Right atrium auricular region (tissue), 2 donors: Measurements from ENCODE around the gene SCAF4. TPM values are rescaled to one million over a fixed set of nuclear protein-coding genes. Genes with fewer than 3 reads are reported as not detected.

Source experiments
- DNase-seq: peaks from one replicate; pipeline ENCODE4 v3.0.0-alpha.2; 2019; ENCODE audit warnings: low spot score
- H3K27ac ChIP-seq, 2 donors: fragments of 200-600 bp; sonication (generic); 1 replicate in 1 of 2; 2 replicates in 1 of 2; pipeline ENCODE4 v1.5.1; 2016 to 2019
- H3K27me3 ChIP-seq, 2 donors: fragments of 200-600 bp; sonication (generic); one replicate each; pipeline versions ENCODE4 v1.5.1 to v1.6.0; 2017 to 2019
- H3K36me3 ChIP-seq: fragments of 200-600 bp; sonication (generic); one replicate; pipeline ENCODE4 v1.5.1; 2016
- H3K4me1 ChIP-seq, 2 donors: fragments of 200-600 bp; sonication (generic); one replicate each; pipeline versions ENCODE4 v1.5.1 to v1.6.0; 2017 to 2019
- H3K4me3 ChIP-seq, 2 donors: fragments of 200-600 bp; sonication (generic); 1 replicate in 1 of 2; 2 replicates in 1 of 2; pipeline ENCODE4 v1.5.1; 2017 to 2019; ENCODE audit warnings: mild to moderate bottlenecking in 1 of 2, moderate library complexity in 1 of 2
- H3K9me3 ChIP-seq, 2 donors: fragments of 200-600 bp; sonication (generic); one replicate each; pipeline ENCODE4 v1.5.1; 2019
- CTCF ChIP-seq, 2 donors: fragments of 200-600 bp; sonication (generic); IDR thresholded peaks; one replicate each; pipeline ENCODE4 v1.5.1; 2019; ENCODE audit warnings: antibody characterized with exemption in 2 of 2
- total RNA-seq, 2 donors: library from RNA; depleted of rRNA; stranded (reverse); fragments of >200 nt; gene quantifications; one replicate each; pipeline ENCODE4 v1.1.0, GENCODE V29; 2016

SCAF4 gene
- total RNA-seq, 2 donors from 2014 or later = 8.8 to 12.2 TPM

GRCh38 chr21:31660591-31660990 is 71.3 kb downstream of the SCAF4 start:
- H3K36me3 ChIP-seq = peaks cover 20% of the 10 kb centered on the region
- H3K27me3 ChIP-seq = no peaks in the 10 kb centered on the region
- H3K9me3 ChIP-seq = no peaks in the 10 kb centered on the region
- DNase-seq = no peak
- peak overlapping the region; percentile 60 to 90 for H3K4me3 ChIP-seq
- H3K27ac ChIP-seq = peak overlapping the region; percentile 93 to 96
- TF ChIP-seq CTCF (IDR thresholded peaks at IDR 0.05) = no peak
- H3K4me1 ChIP-seq = peaks cover 0 to 52% of the 10 kb centered on the region in 2 donors

GRCh38 chr21:31660259-31660565 is 71.7 kb downstream of the SCAF4 start:
- Histone ChIP-seq H3K4me3 (peak overlapping the region; percentile 60 to 90), H3K27ac (peak overlapping the region; percentile 93 to 96), H3K27me3 (no peaks in the 10 kb centered on the region), H3K9me3 (no peaks in the 10 kb centered on the region), H3K4me1 (peaks cover 0 to 48% of the 10 kb centered on the region in 2 donors), H3K36me3 (peaks cover 17% of the 10 kb centered on the region)
- DNase-seq = no peak
- TF ChIP-seq CTCF (IDR thresholded peaks at IDR 0.05) = no peak

- peak; percentile 96 for DNase-seq
These were observed 72.2 kb downstream of the SCAF4 start, which contains the start of gene SOD1 for GRCh38 chr21:31659536-31660258. Gene SOD1, plus strand, starts transcription at chr21:31659693. Its CDS starts 77 bp downstream, at chr21:31659770.

GRCh38 chr21:31659286-31659535 is 72.7 kb downstream of the SCAF4 start:
- peak overlapping the region; percentile 60 to 90 for H3K4me3 ChIP-seq
- H3K9me3 ChIP-seq = no peaks in the 10 kb centered on the region
- H3K4me1 ChIP-seq = peaks cover 0 to 42% of the 10 kb centered on the region in 2 donors
- no peak for DNase-seq
- H3K27ac ChIP-seq = peak overlapping the region; percentile 93 to 96
- H3K36me3 ChIP-seq = peaks cover 8% of the 10 kb centered on the region
- peak in 1 of 2 donors; percentile 13 for TF ChIP-seq CTCF (IDR thresholded peaks at IDR 0.05)
- H3K27me3 ChIP-seq = no peaks in the 10 kb centered on the region

More at GRCh38 chr21:31659536-31660258, 72.2 kb downstream of the SCAF4 start, which contains the start of gene SOD1:
- Histone ChIP-seq H3K4me1 (peaks cover 0 to 43% of the 10 kb centered on the region in 2 donors), H3K27ac (peak within 1 kb of the TSS; percentile 93 to 96), H3K27me3 (no peaks in the 10 kb centered on the region), H3K36me3 (peaks cover 11% of the 10 kb centered on the region), H3K4me3 (peak within 1 kb of the TSS; percentile 60 to 90), H3K9me3 (no peaks in the 10 kb centered on the region)
- TF ChIP-seq CTCF (IDR thresholded peaks at IDR 0.05) = peak in 1 of 2 donors; percentile 27

GRCh38 chr21:31658053-31658452 is 73.9 kb downstream of the SCAF4 start:
- H3K4me3 ChIP-seq = no peak overlapping the region
- no peak for DNase-seq
- TF ChIP-seq CTCF (IDR thresholded peaks at IDR 0.05) = no peak
- no peaks in the 10 kb centered on the region for H3K9me3 ChIP-seq
- peaks cover 0 to 35% of the 10 kb centered on the region in 2 donors for H3K4me1 ChIP-seq
- no peaks in the 10 kb centered on the region for H3K27me3 ChIP-seq
- no peaks in the 10 kb centered on the region for H3K36me3 ChIP-seq
- no peak overlapping the region for H3K27ac ChIP-seq
